HAP-1 (cell line): ENCODE measurements around the gene SLC16A5.

Experiments
- DNase-seq, 2 experiments: peaks; one replicate each; pipeline ENCODE4 v3.0.0-alpha.2; 2016 to 2020; ENCODE audit warnings: low spot score in 2 of 2
- H3K27me3 ChIP-seq: fragments of 250-450 bp; sonication (Bioruptor Pico); 2 replicates; pipeline ENCODE4 v1.5.1; 2020; ENCODE audit warnings: low read depth, mild to moderate bottlenecking, moderate library complexity
- H3K36me3 ChIP-seq: fragments of 250-450 bp; sonication (Bioruptor Pico); replicated peaks from 2 replicates; pipeline ENCODE4 v1.5.1; 2020; ENCODE audit warnings: mild to moderate bottlenecking
- H3K4me1 ChIP-seq: fragments of 250-450 bp; sonication (Bioruptor Pico); 2 replicates; pipeline ENCODE4 v1.5.1; 2020; ENCODE audit warnings: mild to moderate bottlenecking
- H3K4me3 ChIP-seq: fragments of 250-450 bp; sonication (Bioruptor Pico); 2 replicates; pipeline ENCODE4 v1.5.1; 2020; ENCODE audit warnings: mild to moderate bottlenecking, moderate library complexity
- H3K9me3 ChIP-seq: fragments of 250-450 bp; sonication (Bioruptor Pico); 2 replicates; pipeline ENCODE4 v1.5.1; 2020; ENCODE audit warnings: mild to moderate bottlenecking, moderate library complexity
- in situ Hi-C: fragments of 300-500 bp; cut with MboI; formaldehyde crosslinking; loops from 3 replicates; pipeline ENCODE4 v1.14.3; 2020; ENCODE audit warnings: low sequenced_read_pairs, inconsistent platforms, mixed read lengths

SLC16A5 gene

DNA sequence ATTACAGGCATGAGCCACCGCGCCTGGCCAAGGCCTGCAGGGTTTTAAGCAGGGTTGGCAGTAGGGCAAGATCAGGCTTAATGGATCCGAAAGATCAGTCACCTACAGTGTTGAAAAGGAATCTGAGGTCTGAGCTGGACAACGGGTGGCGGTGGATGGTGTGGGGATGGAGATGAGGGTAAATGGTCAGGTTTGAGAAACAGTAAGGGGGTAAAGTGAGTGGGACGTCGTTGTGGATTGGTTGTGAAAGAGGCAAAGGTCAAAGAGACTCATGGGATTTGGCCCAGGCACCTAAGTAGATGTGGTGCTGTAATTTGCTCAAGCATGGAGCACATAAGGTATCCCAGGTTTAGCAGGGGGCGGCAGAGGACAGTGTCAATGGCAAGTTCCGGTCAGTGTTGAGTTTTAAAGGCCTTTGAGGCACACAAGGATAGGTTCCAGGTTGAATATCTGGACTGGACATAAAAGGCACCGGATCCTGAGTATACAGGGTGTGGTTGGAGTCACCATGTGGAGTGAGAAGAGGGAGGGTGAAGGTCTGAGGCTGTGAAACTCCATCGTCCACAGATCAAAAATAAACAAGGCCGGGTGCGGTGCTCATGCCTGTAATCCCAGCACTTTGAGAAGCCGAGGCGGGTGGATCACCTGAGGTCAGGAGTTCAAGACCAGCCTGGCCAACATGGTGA is 1.1 kb upstream of the SLC16A5 start:
- Histone ChIP-seq H3K9me3 (no peaks in the 10 kb centered on the region), H3K4me1 (peaks cover 24% of the 10 kb centered on the region), H3K4me3 (no peak overlapping the region), H3K36me3 (0 out of 2 replicates have a peak, but pooled peaks cover 2% of the 10 kb centered on the region), H3K27me3 (no peaks in the 10 kb centered on the region)
- in situ Hi-C loops = no loop called here
- no peak for DNase-seq

DNA sequence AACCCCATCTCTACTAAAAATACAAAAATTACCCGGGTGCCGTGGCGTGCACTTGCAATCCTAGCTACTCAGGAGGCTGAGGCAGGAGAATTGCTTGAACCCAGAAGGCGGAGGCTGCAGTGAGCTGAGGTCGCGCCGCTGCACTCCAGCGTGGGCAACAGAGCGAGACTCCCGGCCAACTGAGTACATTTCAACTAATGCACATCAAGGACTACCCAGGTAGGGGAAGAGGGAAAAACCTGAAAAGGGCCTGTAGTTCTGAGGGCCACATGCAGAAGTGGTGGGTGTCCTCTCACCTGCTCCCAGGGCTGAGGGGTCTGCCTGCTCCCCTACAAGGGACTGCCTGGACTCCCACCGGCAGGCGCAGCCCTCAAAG is 584 bp upstream of the SLC16A5 start:
- Histone ChIP-seq H3K27me3 (no peaks in the 10 kb centered on the region), H3K9me3 (no peaks in the 10 kb centered on the region), H3K36me3 (0 out of 2 replicates have a peak, but pooled peaks cover 2% of the 10 kb centered on the region), H3K4me1 (peaks cover 27% of the 10 kb centered on the region), H3K4me3 (peak overlapping the region; percentile 62)
- in situ Hi-C loops = no loop called here
- no peak for DNase-seq

DNA sequence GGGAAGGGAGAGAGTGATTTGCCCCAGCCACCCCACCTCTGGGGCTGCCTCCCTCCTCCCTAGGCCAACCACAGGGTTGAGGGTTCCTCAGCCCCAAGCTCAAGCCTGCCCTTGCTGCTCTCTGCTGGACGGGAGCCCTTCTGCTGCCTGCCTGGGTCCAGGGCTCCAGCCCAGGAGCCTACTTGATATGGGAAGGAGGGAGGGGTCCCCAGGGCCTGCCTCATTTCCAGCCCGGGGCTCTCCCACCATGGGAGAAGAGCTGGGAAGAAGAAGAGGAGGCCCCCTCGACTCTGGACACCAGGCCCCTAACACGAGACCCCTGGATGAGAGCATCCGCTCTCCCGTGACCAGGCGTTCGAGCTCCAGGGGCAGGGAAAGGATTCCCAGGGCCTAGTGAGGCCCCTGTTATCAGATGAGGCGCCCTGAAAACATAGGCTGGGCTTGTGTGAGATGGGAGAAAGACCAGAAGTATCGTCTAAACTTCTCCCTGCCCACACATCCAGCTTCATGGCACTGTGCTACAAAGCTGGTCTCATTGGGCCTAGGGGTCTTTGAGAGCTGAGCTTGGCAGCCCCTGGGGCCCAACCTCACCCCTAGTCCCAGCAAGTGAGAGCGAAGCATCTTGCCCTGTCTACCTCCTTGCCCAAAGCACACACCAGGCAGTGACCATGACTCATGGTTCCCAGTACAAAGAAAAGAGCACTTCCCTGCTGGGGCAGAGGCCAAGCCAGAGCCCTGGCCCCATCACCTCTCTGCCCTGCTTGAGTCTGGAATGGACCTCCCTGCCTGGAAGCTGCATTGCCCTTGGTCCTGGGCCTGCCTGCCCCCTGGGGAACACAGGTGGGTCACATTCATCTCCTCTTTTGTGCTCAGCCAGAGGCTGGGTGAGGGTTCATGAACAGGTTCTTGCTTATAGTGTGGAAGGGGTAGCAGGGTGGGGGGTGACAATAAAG is 987 bp downstream of the SLC16A5 start:
- DNase-seq = no peak
- H3K4me1 ChIP-seq = peaks cover 37% of the 10 kb centered on the region
- H3K27me3 ChIP-seq = no peaks in the 10 kb centered on the region
- H3K36me3 ChIP-seq = 0 out of 2 replicates have a peak, but pooled peaks cover 2% of the 10 kb centered on the region
- in situ Hi-C loops = no loop called here
- H3K9me3 ChIP-seq = no peaks in the 10 kb centered on the region
- H3K4me3 ChIP-seq = peak overlapping the region; percentile 62

DNA sequence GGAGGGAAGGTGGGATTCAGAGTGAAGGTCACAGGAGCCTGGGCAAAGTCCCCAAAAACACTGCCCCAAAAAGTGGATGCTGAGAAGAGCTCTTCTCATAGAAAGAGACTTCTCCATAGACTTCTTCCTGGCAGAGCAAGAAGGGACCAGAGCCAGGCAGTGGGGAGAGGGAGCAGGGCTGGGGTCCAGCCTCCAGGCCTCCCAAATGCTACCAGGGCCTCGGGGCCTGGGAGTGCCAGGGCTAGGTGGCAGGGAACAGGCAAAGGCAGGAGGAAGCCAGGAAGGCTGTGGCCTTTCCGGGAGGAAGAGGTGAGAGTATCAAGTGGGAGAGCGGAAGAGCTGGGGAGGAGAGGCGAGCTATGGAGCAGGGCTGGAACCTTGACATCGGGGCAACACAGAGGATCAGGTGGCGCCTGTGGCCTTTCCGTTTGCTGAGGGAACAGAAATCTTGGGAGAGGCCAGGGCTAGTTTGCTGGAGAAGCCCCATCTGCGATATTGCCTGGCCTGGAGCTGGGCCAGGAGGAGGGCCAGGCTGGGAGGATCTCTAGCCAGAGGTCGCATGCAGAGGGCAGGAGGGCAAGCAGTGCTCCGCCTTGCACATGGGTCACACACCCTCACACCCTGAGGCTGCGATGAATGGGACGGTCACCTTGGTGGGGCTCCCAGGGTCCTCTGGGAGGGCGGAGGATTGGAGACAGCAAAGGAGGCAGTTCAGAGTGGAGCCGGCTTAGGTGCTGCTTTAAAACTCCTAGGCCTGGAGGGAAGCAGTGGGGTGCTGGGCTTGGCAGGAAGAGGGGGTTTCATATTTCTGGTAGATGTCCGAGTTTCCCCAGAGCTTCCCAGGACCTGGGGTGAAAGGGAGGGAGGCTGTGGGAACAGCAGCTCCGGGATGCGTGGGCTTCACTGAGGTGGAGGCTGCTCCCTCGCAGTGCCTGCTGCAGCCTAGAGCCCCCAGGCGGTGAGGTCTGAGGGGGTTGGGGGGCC is 3.4 kb downstream of the SLC16A5 start:
- Histone ChIP-seq H3K36me3 (0 out of 2 replicates have a peak, but pooled peaks cover 2% of the 10 kb centered on the region), H3K4me1 (peaks cover 41% of the 10 kb centered on the region), H3K4me3 (0 out of 2 replicates have a peak overlapping the region, but pooled peaks have one; percentile 2), H3K27me3 (no peaks in the 10 kb centered on the region), H3K9me3 (no peaks in the 10 kb centered on the region)
- DNase-seq = no peak
- in situ Hi-C loops = no loop called here

- Histone ChIP-seq H3K4me3 (no peak overlapping the region), H3K36me3 (0 out of 2 replicates have a peak, but pooled peaks cover 2% of the 10 kb centered on the region), H3K4me1 (peaks cover 43% of the 10 kb centered on the region), H3K27me3 (no peaks in the 10 kb centered on the region), H3K9me3 (no peaks in the 10 kb centered on the region)
- in situ Hi-C loops = no loop called here
- no peak for DNase-seq
Measured at GRCh38 chr17:75091855-75092327, 4.1 kb downstream of the SLC16A5 start.

- H3K4me3 ChIP-seq = no peak overlapping the region
- H3K36me3 ChIP-seq = no peaks in the 10 kb centered on the region
- peaks cover 30% of the 10 kb centered on the region for H3K4me1 ChIP-seq
- no peaks in the 10 kb centered on the region for H3K27me3 ChIP-seq
- no peaks in the 10 kb centered on the region for H3K9me3 ChIP-seq
- no peak for DNase-seq
- in situ Hi-C loops = no loop called here
Measured at GRCh38 chr17:75093548-75094158, 5.9 kb downstream of the SLC16A5 start.

DNA sequence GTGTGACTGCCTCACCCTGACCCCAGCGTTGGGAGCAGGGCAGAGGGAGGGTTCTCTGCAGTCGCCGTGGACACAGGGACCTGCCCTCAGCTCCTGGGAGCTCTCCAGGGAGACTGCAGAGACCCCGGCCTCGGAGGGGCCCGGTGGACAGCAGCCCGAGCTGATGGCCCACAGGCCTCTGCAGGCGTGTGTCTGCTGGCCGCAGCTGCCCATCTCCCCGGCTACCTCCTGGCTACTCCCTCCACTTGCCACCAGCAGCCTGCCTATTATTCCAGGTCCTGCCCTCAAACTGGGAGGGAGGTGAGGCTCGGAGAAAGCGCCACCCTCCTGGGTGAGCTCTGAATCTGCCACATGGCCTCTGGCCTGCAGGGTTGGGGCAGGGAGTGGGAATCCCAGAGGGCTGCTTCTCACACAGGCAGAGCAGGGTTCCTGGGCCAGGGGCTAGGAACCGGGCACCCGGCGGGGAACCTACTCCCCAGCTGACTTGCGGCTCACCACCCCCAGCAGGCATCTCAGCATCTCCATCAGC is 7.2 kb downstream of the SLC16A5 start:
- H3K36me3 ChIP-seq = no peaks in the 10 kb centered on the region; the same call in 1 of the 2 replicates
- H3K4me1 ChIP-seq = peaks cover 26% of the 10 kb centered on the region
- in situ Hi-C loops = no loop called here
- no peak overlapping the region for H3K4me3 ChIP-seq
- DNase-seq = no peak
- no peaks in the 10 kb centered on the region for H3K9me3 ChIP-seq
- no peaks in the 10 kb centered on the region for H3K27me3 ChIP-seq

DNA sequence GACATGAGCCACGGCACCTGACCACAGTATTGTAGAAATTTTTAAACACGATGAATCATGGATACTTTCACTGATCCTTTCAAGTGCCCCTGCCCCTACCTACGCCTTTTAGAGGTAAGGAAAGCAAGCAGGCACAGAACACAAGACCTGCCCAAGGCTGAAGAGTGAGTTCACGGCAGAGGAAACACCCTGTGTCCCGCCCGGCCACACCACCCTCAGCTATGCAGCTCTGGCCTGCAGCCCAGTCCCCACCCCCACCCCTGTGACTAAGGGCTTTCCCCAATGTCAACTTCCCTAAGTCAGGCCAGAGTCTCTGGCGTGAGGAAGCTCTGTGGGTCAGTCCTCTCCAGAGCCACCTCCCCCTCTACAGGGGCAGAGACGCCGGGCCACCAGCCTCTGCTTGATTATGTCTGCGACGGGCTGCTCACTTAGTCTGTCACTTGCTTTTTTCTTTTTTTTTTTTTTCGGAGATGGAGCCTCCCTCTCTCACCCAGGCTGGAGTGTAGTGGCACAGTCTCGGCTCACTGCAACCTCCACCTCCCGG is 8.4 kb downstream of the SLC16A5 start:
- no peaks in the 10 kb centered on the region for H3K27me3 ChIP-seq
- DNase-seq = peak; percentile 22 to 68
- peaks cover 24% of the 10 kb centered on the region for H3K4me1 ChIP-seq
- no peaks in the 10 kb centered on the region for H3K9me3 ChIP-seq
- in situ Hi-C loops = no loop called here
- H3K4me3 ChIP-seq = no peak overlapping the region
- peaks cover 2% of the 10 kb centered on the region; the same call in 1 of the 2 replicates for H3K36me3 ChIP-seq

DNA sequence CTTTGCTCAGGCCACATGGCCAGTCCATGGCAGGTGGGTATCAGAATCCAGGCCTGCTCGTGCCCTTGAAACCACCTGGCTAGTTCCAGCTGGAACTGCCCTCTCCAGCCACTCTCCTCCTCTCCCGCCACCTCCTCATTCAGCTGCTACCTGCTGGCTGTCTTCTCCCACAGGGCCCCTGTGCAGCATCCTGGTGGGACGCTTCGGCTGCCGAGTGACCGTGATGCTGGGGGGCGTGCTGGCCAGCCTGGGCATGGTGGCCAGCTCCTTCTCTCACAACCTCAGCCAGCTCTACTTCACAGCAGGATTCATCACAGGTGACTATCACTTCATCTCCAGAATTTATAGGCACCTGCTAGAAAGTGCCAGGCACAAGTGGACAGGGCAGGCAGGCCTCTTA is 10.1 kb downstream of the SLC16A5 start:
- no peaks in the 10 kb centered on the region for H3K9me3 ChIP-seq
- H3K4me3 ChIP-seq = no peak overlapping the region
- peaks cover 2% of the 10 kb centered on the region; the same call in 1 of the 2 replicates for H3K36me3 ChIP-seq
- no peaks in the 10 kb centered on the region for H3K27me3 ChIP-seq
- H3K4me1 ChIP-seq = peaks cover 13% of the 10 kb centered on the region
- in situ Hi-C loops = no loop called here
- DNase-seq = no peak

- Histone ChIP-seq H3K9me3 (no peaks in the 10 kb centered on the region), H3K36me3 (peaks cover 2% of the 10 kb centered on the region; the same call in 1 of the 2 replicates), H3K4me3 (no peak overlapping the region), H3K4me1 (peaks cover 10% of the 10 kb centered on the region), H3K27me3 (no peaks in the 10 kb centered on the region)
- in situ Hi-C loops = no loop called here
- no peak for DNase-seq
Measured at GRCh38 chr17:75098861-75099260, 11.1 kb downstream of the SLC16A5 start.

GRCh38 chr17:75099881-75100595 is 12.3 kb downstream of the SLC16A5 start:
- DNase-seq = no peak
- H3K9me3 ChIP-seq = no peaks in the 10 kb centered on the region
- no peak overlapping the region for H3K4me3 ChIP-seq
- peaks cover 10% of the 10 kb centered on the region for H3K4me1 ChIP-seq
- in situ Hi-C loops = loop anchor here (25.0 kb wide), 1 partner anchor 312 kb away; the partner anchor contains the start of gene GRB2
- peaks cover 2% of the 10 kb centered on the region; the same call in 1 of the 2 replicates for H3K36me3 ChIP-seq
- H3K27me3 ChIP-seq = no peaks in the 10 kb centered on the region
